Kidney capillary endothelial cell (primary cell): ENCODE measurements around the gene ELL.
A peak's percentile ranks its signal among the peaks of the same experiment; 100 is the strongest.

Experiments used
- DNase-seq: peaks from one replicate; pipeline ENCODE4 v3.0.0-alpha.2; 2018; ENCODE audit warnings: low spot score

Gene ELL

GRCh38 chr19:18469069-18469846, 52.6 kb downstream of the ELL start:
- peak; percentile 53 for DNase-seq

GRCh38 chr19:18468517-18468916, 53.4 kb downstream of the ELL start:
- no peak for DNase-seq

- no peak for DNase-seq
Observed at GRCh38 chr19:18467978-18468377, 53.9 kb downstream of the ELL start.

GRCh38 chr19:18466354-18466753, 55.5 kb downstream of the ELL start:
- DNase-seq = no peak

GRCh38 chr19:18465964-18466339, 55.9 kb downstream of the ELL start:
- DNase-seq = no peak

GRCh38 chr19:18465214-18465963, 56.5 kb downstream of the ELL start:
- DNase-seq = no peak

- no peak for DNase-seq
Observed at GRCh38 chr19:18464646-18465045, 57.2 kb downstream of the ELL start.

GRCh38 chr19:18461471-18461870, 60.4 kb downstream of the ELL start:
- DNase-seq = no peak

GRCh38 chr19:18460900-18461299, 61.0 kb downstream of the ELL start:
- DNase-seq = no peak

- no peak for DNase-seq
Observed at GRCh38 chr19:18457483-18458331, 64.2 kb downstream of the ELL start.

GRCh38 chr19:18456974-18457373, 64.9 kb downstream of the ELL start:
- DNase-seq = no peak

GRCh38 chr19:18456279-18456678, 65.6 kb downstream of the ELL start:
- DNase-seq = no peak

GRCh38 chr19:18453269-18454024, 68.4 kb downstream of the ELL start:
- DNase-seq = no peak

GRCh38 chr19:18452386-18452785, 69.5 kb downstream of the ELL start:
- DNase-seq = no peak

GRCh38 chr19:18450931-18451836, 70.7 kb downstream of the ELL start:
- peak; percentile 60 for DNase-seq

GRCh38 chr19:18450021-18450930, 71.6 kb downstream of the ELL start:
- DNase-seq = no peak

GRCh38 chr19:18449552-18449951, 72.3 kb downstream of the ELL start:
- no peak for DNase-seq

GRCh38 chr19:18446811-18447359, 75.0 kb downstream of the ELL start:
- no peak for DNase-seq

GRCh38 chr19:18446145-18446810, 75.6 kb downstream of the ELL start:
- DNase-seq = no peak
